ENCODE results near the gene COQ10B.
A peak's percentile ranks its signal among the peaks of the same experiment; 100 is the strongest.
"Not testable (repeated sequence)": the region's sequence is repeated elsewhere in the genome, so short reads cannot be mapped to it uniquely, and the experiment has no call there.

Gene COQ10B

DNA sequence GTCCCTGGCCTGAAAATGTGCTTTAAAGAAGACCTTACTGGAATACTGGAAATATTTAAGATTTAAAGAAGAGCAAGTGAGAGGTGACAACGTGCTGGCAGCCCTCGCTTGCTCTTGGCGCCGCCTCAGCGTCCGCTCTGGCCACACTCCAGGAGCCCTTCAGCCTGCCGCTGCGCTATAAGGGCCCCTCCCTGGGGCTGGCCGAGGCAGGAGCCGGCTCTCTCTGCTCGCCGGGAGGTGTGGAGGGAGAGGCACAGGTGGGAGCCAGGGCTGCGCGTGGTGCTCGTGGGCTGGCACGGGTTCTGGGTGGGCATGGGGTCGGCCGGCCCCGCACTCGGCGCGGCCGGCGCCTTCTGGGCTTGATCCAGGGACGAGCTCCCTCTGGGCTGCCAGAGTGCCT, 2.9 kb upstream of the COQ10B start:
- TF ChIP-seq, protein P1, sequence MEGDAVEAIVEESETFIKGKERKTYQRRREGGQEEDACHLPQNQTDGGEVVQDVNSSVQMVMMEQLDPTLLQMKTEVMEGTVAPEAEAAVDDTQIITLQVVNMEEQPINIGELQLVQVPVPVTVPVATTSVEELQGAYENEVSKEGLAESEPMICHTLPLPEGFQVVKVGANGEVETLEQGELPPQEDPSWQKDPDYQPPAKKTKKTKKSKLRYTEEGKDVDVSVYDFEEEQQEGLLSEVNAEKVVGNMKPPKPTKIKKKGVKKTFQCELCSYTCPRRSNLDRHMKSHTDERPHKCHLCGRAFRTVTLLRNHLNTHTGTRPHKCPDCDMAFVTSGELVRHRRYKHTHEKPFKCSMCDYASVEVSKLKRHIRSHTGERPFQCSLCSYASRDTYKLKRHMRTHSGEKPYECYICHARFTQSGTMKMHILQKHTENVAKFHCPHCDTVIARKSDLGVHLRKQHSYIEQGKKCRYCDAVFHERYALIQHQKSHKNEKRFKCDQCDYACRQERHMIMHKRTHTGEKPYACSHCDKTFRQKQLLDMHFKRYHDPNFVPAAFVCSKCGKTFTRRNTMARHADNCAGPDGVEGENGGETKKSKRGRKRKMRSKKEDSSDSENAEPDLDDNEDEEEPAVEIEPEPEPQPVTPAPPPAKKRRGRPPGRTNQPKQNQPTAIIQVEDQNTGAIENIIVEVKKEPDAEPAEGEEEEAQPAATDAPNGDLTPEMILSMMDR (IDR thresholded peaks at IDR 0.05; ENCODE audit: low read depth, low read length) = no peak
- H3K4me3 ChIP-seq (ENCODE audit: low read depth, low read length) = no peak overlapping the region
- in situ Hi-C loops (cut with HindIII; ENCODE audit: low sequenced_read_pairs) = no loop called here
- no peak for DNase-seq (ENCODE audit: low read depth, low spot score)

DNA sequence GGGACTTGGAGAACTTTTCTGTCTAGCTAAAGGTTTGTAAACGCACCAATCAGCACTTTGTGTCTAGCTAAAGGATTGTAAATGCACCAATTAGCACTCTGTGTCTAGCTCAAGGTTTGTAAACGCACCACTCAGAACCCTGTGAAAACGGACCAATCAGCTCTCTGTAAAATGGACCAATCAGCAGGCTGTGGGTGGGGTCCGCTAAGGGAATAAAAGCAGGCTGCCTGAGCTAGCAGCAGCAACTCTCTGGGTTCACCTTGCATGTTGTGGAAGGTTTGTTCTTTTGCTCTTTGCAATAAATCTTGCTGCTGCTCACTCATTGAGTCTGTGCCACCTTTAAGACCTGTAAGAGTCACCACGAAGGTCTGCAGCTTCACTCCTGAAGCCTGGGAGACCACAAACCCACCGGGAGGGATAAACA, 2.4 kb upstream of the COQ10B start:
- DNase-seq (ENCODE audit: low read depth, low spot score); H3K4me3 ChIP-seq (ENCODE audit: low read depth, low read length); in situ Hi-C loops (cut with HindIII; ENCODE audit: low sequenced_read_pairs): not testable (repeated sequence)

DNA sequence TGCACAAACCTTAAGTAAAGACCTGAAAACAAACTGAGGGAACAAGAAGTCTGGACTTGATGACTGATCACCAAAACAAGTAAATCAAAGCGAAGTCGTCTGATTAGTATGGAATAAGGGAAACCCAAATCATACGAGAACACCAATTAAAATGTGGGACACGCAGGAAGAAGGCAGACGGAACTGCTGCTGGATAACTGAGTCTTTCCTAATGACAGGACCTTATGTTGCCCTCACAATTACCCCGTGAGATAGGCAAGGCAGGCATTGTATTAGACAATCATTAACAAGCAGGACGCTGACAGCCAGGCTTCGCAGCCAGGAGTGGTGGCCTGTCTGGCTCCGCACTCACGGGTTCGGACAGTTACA, 614 bp upstream of the COQ10B start:
- DNase-seq (ENCODE audit: low read depth, low spot score) = no peak
- peak overlapping the region; percentile 100 for H3K4me3 ChIP-seq (ENCODE audit: low read depth, low read length)
- TF ChIP-seq, protein P1 (IDR thresholded peaks at IDR 0.05; ENCODE audit: low read depth, low read length) = no peak
- in situ Hi-C loops (cut with HindIII; ENCODE audit: low sequenced_read_pairs) = no loop called here

DNA sequence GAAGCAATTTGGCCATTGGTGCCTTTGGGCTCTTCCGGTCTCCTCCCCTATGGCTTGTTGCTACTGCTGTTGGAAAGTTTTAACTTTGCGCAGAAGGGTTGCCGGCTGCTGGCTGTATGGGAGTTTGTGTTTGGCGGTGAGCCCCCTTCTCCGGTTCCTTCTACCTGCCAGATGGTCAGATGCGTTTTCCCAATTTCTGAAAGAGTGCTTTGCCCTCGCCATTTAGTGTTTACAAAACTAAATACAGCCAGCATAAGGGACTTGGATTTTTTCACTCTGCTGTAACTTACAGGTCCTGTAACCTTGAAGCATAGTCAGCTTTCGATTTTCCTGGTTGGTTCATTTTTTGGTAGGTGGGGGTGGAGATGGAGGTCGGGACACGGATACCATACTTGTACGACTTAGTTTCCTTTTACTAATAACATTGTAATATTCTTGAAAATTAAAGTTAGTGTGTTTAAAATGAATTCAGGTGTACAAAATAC, 604 bp downstream of the COQ10B start:
- TF ChIP-seq, protein P1 (IDR thresholded peaks at IDR 0.05; ENCODE audit: low read depth, low read length) = no peak
- in situ Hi-C loops (cut with HindIII; ENCODE audit: low sequenced_read_pairs) = no loop called here

DNA sequence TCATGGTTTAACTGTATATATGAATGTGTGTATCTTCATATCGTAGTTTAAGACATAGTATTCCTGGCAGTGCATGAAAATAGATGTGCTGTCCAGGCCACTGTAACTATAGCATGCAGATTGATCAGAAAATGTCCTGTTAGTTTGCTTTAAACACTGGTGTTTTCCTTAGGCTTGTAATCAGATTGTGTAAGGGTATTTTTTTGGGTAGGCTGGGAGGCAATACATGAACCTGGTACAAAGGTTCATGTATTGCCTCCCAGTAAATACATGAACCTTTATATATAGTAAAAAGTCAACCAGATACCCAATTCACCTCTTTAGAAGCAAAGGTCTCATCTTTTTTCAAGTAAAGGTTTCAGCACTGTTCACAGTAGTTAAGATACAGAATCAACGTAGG, 1.6 kb downstream of the COQ10B start:
- DNase-seq (ENCODE audit: low read depth, low spot score) = no peak
- peak overlapping the region; percentile 100 for H3K4me3 ChIP-seq (ENCODE audit: low read depth, low read length)
- in situ Hi-C loops (cut with HindIII; ENCODE audit: low sequenced_read_pairs) = no loop called here
- TF ChIP-seq, protein P1 (IDR thresholded peaks at IDR 0.05; ENCODE audit: low read depth, low read length) = no peak

More for the DNA sequence above, 604 bp downstream of the COQ10B start:
- H3K4me3 ChIP-seq (ENCODE audit: low read depth, low read length) = peak overlapping the region; percentile 100
- peak; percentile 92 for DNase-seq (ENCODE audit: low read depth, low spot score)

DNA sequence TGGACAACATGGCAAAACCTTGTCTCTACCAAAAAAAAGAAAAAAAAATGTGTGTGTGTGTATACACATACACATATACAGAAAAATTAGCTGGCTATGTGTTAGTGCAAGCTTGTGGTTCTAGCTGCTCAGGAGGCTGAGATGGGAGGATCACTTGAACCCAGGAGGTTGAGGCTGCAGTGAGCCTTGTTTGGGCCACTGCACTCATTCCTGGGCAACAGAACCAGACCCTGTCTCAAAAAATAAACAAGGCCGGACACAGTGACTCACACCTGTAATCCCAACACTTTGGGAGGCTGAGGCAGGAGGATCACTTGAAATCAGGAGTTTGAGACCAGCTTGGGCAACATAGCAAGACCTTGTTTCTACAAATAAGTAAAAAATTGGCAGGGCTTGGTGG, 2.1 kb downstream of the COQ10B start:
- DNase-seq (ENCODE audit: low read depth, low spot score) = no peak
- in situ Hi-C loops (cut with HindIII; ENCODE audit: low sequenced_read_pairs) = no loop called here
- TF ChIP-seq, protein P1 (IDR thresholded peaks at IDR 0.05; ENCODE audit: low read depth, low read length) = no peak
- H3K4me3 ChIP-seq (ENCODE audit: low read depth, low read length) = no peak overlapping the region

DNA sequence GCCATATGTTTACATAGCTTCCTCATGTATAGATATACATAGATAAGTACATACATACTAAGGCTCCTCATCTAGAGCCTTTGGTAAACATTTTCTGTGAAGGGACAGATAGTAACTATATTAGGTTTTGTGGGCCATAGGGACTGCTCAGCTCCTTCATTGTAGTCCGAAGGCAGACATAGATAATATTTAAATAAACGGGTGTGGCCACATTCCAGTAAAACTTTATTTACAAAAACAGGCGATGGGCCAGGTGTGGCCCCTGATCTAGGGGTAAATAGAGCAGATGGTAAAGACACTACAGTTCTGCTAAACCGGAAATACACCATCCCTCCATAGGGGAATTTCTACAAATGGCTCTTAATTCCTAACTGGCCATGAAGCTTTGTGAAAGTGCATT, 7.3 kb downstream of the COQ10B start:
- TF ChIP-seq, protein P1 (IDR thresholded peaks at IDR 0.05; ENCODE audit: low read depth, low read length) = no peak
- no peak overlapping the region for H3K4me3 ChIP-seq (ENCODE audit: low read depth, low read length)
- in situ Hi-C loops (cut with HindIII; ENCODE audit: low sequenced_read_pairs) = no loop called here
- no peak for DNase-seq (ENCODE audit: low read depth, low spot score)

All from astrocyte of the spinal cord (primary cell).